ENCODE measurements around the gene TXNDC17.

TXNDC17 gene

DNA sequence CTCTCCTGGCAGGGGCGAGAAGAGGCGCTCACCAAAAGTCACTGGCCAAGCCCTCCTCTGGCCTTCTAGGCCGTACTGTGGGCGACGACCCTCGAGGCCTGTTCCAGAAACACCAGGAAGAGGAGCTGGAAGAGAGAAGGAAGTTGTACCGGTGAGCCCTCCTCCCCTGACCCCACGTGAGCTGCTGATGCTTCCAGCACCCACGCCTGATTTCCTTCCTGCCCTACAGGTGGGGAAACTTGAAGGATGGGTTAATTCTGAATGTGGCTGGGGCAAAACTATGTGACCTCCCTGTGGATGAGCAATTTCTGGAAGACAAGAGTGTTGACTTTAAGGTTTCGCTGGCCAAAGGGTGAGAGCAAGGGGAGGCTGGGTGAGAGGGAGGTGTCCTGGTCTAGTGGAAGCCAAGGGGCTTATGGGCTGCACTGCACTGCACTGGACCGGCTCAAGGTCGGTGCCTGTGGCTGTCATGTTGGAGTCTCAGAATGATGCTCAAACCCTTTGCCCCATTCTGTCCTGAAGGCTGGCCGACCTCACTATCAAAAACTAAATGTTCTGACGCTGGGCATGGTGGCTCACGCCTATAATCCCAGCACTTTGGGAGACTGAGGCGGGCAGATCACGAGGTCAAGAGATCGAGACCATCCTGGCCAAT is 16.9 kb downstream of the TXNDC17 start:
- TF ChIP-seq NFIC (IDR thresholded peaks at IDR 0.05) (no peak), CREB1 (IDR thresholded peaks at IDR 0.05; ENCODE audit: low read depth) (no peak)
- TF ChIP-seq, protein P1, sequence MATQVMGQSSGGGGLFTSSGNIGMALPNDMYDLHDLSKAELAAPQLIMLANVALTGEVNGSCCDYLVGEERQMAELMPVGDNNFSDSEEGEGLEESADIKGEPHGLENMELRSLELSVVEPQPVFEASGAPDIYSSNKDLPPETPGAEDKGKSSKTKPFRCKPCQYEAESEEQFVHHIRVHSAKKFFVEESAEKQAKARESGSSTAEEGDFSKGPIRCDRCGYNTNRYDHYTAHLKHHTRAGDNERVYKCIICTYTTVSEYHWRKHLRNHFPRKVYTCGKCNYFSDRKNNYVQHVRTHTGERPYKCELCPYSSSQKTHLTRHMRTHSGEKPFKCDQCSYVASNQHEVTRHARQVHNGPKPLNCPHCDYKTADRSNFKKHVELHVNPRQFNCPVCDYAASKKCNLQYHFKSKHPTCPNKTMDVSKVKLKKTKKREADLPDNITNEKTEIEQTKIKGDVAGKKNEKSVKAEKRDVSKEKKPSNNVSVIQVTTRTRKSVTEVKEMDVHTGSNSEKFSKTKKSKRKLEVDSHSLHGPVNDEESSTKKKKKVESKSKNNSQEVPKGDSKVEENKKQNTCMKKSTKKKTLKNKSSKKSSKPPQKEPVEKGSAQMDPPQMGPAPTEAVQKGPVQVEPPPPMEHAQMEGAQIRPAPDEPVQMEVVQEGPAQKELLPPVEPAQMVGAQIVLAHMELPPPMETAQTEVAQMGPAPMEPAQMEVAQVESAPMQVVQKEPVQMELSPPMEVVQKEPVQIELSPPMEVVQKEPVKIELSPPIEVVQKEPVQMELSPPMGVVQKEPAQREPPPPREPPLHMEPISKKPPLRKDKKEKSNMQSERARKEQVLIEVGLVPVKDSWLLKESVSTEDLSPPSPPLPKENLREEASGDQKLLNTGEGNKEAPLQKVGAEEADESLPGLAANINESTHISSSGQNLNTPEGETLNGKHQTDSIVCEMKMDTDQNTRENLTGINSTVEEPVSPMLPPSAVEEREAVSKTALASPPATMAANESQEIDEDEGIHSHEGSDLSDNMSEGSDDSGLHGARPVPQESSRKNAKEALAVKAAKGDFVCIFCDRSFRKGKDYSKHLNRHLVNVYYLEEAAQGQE (IDR thresholded peaks at IDR 0.05; ENCODE audit: low read depth), result no peak

DNA sequence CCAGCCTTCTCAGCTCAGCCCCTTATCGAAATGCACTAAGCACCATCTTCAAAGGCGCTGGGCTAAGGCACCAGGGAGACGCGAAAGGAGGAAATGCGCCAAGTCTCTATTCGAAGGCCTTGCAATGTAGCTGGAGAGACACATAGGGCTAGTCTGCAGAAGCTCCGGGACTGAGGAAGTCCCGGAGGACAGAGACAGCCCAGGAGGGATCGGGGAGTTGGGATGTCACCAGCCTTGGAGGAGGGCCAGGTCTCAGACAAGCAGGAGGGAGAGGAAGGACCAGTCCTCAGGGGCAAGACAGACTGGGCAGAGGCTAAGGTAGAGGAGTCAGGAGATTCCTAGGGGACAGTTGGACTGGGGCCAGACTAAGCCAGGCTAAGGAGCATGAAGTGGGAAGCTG is 19.2 kb downstream of the TXNDC17 start:
- TF ChIP-seq ZBTB7A (IDR thresholded peaks at IDR 0.05; ENCODE audit: low read depth) (no peak), FOXM1 (IDR thresholded peaks at IDR 0.05; ENCODE audit: borderline replicate concordance, low read depth) (no peak), CREB1 (IDR thresholded peaks at IDR 0.05; ENCODE audit: low read depth) (no peak), EGR1 (IDR thresholded peaks at IDR 0.05) (no peak), NFIC (IDR thresholded peaks at IDR 0.05) (no peak), CEBPB (IDR thresholded peaks at IDR 0.05) (no peak), EP300 (IDR thresholded peaks at IDR 0.05; ENCODE audit: borderline replicate concordance) (no peak), RAD21 (IDR thresholded peaks at IDR 0.05; ENCODE audit: low read depth) (no peak), TAF1 (IDR thresholded peaks at IDR 0.05; ENCODE audit: low read depth) (no peak), YY1 (IDR thresholded peaks at IDR 0.05; ENCODE audit: low read depth) (no peak), TEAD4 (IDR thresholded peaks at IDR 0.05) (no peak)
- TF ChIP-seq, protein P2, sequence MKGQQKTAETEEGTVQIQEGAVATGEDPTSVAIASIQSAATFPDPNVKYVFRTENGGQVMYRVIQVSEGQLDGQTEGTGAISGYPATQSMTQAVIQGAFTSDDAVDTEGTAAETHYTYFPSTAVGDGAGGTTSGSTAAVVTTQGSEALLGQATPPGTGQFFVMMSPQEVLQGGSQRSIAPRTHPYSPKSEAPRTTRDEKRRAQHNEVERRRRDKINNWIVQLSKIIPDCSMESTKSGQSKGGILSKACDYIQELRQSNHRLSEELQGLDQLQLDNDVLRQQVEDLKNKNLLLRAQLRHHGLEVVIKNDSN (IDR thresholded peaks at IDR 0.05), result no peak
- TF ChIP-seq, protein P3, sequence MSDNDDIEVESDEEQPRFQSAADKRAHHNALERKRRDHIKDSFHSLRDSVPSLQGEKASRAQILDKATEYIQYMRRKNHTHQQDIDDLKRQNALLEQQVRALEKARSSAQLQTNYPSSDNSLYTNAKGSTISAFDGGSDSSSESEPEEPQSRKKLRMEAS (IDR thresholded peaks at IDR 0.05), result no peak
- TF ChIP-seq, protein P1 (IDR thresholded peaks at IDR 0.05; ENCODE audit: low read depth), result no peak

DNA sequence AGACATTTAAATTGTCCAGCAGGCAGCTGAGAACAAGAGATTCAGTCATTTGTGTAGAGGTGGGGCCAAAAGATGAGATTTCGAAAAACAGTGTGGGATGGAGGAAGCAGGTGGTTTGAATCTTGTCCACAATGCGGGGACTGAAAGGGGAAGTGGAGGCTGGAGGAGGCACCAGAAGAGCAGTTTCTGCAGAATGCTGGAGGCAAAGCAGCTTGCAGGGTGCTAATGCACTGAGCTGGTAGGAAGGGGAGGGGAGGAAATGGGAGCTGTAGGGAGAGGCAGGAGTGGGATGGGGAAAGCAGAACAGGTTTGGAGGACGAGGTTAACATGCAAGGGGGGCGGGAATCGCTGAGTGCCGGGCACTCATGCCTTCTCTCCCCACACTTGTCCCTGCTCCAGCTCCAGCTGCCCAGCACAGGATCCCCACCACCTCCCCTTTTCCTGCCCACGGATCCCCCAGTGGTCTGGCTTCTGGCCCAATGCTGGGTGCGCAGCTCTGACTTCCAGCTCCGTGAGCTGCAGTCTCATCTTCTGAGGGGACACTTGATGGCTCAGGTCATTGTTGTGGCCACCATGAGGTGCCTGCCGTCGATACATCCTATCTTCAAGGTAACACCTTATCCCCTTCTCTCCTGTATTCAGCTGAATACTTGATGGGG is 20.1 kb downstream of the TXNDC17 start:
- TF ChIP-seq TAF1 (IDR thresholded peaks at IDR 0.05; ENCODE audit: low read depth) (no peak), EGR1 (IDR thresholded peaks at IDR 0.05) (no peak), NFIC (IDR thresholded peaks at IDR 0.05) (no peak), ZBTB7A (IDR thresholded peaks at IDR 0.05; ENCODE audit: low read depth) (no peak), TEAD4 (IDR thresholded peaks at IDR 0.05) (no peak), RAD21 (IDR thresholded peaks at IDR 0.05; ENCODE audit: low read depth) (no peak), YY1 (IDR thresholded peaks at IDR 0.05; ENCODE audit: low read depth) (no peak), EP300 (IDR thresholded peaks at IDR 0.05; ENCODE audit: borderline replicate concordance) (no peak), FOXM1 (IDR thresholded peaks at IDR 0.05; ENCODE audit: borderline replicate concordance, low read depth) (no peak), CREB1 (IDR thresholded peaks at IDR 0.05; ENCODE audit: low read depth) (no peak), CEBPB (IDR thresholded peaks at IDR 0.05) (no peak), TCF12 (IDR thresholded peaks at IDR 0.05; ENCODE audit: low read depth) (no peak)
- TF ChIP-seq, protein P1 (IDR thresholded peaks at IDR 0.05; ENCODE audit: low read depth), result no peak
- TF ChIP-seq, protein P2 (IDR thresholded peaks at IDR 0.05), result no peak
- TF ChIP-seq, protein P3 (IDR thresholded peaks at IDR 0.05), result no peak

DNA sequence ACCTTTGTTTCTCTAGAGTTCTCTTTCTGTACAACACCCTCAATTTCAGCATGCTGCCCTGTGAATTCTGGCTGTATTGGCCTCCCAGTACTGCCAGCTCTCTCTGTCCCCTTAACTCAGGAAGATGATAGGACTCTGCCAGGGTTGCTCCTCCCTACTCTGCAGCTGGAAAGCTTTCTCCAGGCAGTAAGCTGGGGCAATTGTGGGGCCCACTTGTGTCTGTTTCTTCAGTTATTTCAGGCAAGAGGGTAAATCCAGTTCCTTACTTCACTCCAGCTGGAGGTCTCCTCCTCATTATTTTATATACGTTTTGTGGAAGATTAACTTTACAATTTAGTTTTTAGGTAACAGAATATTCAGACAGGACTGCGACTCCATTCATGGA is 20.6 kb downstream of the TXNDC17 start:
- TF ChIP-seq NFIC (IDR thresholded peaks at IDR 0.05) (no peak), TCF12 (IDR thresholded peaks at IDR 0.05; ENCODE audit: low read depth) (no peak), FOXM1 (IDR thresholded peaks at IDR 0.05; ENCODE audit: borderline replicate concordance, low read depth) (no peak), TAF1 (IDR thresholded peaks at IDR 0.05; ENCODE audit: low read depth) (no peak), EP300 (IDR thresholded peaks at IDR 0.05; ENCODE audit: borderline replicate concordance) (no peak), YY1 (IDR thresholded peaks at IDR 0.05; ENCODE audit: low read depth) (no peak), RAD21 (IDR thresholded peaks at IDR 0.05; ENCODE audit: low read depth) (no peak)
- TF ChIP-seq, protein P2 (IDR thresholded peaks at IDR 0.05), result no peak
- TF ChIP-seq, protein P1 (IDR thresholded peaks at IDR 0.05; ENCODE audit: low read depth), result no peak

Data from Ishikawa (cell line).